HUDEP-2 (cell line): Measurements from ENCODE around the gene PACRG.

ENCODE experiments used
- DNase-seq, 76 experiments: peaks; one replicate each; lab custom pipeline; 2025; ENCODE audit not compliant: unreplicated experiment in 76 of 76; lab: John Stamatoyannopoulos, UW

PACRG gene

DNA sequence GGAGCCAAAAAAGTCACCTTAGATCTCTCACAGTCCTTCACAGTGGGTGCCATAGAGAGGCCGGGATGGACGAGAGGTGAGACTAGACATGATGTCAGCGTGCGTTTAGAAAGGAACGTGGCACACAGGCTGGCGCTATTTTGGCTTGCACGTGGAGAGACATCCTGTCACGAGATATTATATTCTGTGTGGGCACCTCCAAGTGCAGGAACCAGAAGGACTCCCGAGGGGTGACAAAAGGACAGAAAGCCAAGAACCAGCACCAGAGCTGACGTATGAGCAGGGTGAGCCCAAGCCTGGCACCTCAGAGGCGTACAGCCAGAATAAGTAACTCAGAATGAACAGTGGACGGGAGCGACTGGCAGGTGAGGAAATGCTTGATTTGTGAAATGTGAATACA, 636.9 kb downstream of the PACRG start:
- DNase-seq = no peak
